ENCODE results near the gene DTNB.
"Not testable (repeated sequence)": the region's sequence is repeated elsewhere in the genome, so short reads cannot be mapped to it uniquely, and the experiment has no call there.

The DTNB gene

DNA sequence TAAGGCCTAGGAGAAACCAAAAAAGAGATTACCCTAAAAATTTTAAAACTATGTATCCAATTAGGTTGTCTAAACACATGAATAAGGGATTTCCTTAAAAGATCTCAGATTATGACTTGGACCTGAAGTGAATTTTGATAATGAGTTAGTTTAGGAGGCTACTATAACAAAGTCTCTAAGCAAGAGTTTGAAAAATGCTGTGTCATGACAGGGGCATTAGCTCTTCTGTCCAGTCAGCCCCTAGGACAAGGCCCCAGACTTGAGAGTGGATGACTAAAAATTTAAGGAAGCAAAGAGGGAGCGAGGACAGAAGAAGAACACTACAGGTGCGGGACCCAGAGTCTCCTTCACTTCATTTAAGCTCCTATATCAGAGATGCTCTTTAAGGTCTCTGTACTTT lies 135.9 kb downstream of the DTNB start:
- TF ChIP-seq, protein P1, sequence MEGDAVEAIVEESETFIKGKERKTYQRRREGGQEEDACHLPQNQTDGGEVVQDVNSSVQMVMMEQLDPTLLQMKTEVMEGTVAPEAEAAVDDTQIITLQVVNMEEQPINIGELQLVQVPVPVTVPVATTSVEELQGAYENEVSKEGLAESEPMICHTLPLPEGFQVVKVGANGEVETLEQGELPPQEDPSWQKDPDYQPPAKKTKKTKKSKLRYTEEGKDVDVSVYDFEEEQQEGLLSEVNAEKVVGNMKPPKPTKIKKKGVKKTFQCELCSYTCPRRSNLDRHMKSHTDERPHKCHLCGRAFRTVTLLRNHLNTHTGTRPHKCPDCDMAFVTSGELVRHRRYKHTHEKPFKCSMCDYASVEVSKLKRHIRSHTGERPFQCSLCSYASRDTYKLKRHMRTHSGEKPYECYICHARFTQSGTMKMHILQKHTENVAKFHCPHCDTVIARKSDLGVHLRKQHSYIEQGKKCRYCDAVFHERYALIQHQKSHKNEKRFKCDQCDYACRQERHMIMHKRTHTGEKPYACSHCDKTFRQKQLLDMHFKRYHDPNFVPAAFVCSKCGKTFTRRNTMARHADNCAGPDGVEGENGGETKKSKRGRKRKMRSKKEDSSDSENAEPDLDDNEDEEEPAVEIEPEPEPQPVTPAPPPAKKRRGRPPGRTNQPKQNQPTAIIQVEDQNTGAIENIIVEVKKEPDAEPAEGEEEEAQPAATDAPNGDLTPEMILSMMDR (IDR thresholded peaks at IDR 0.05; ENCODE audit: low read depth, low read length): no peak
- no peak for DNase-seq (ENCODE audit: extremely low read depth, low read depth)

DNA sequence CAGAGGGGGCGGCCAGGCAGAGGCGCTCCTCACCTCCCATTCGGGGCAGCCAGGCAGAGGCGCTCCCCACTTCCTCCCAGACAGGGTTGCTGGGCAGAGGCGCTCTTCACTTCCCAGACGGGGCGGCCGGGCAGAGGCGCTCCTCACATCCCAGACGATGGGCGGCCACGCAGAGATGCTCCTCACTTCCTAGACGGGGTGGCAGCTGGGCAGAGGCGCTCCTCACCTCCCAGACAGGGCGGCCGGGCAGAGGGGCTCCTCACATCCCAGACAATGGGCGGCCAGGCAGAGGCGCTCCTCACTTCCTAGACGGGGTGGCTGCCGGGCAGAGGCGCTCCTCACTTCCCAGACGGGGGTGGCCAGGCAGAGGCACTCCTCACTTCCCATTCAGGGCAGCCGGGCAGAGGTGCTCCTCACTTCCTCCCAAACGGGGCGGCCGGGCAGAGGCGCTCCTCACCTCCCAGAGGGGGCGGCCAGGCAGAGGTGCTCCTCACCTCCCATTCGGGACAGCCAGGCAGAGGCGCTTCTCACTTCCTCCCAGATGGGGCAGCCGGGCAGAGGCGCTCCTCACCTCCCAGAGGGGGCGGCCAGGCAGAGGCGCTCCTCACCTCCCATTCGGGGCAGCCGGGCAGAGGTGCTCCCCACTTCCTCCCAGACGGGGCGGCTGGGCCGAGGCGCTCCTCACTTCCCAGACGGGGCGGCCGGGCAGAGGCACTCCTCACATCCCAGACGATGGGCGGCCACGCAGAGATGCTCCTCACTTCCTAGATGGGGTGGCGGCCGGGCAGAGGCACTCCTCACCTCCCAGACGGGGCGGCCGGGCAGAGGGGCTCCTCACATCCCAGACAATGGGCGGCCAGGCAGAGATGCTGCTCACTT lies 137.7 kb downstream of the DTNB start:
- not testable (repeated sequence) for DNase-seq (ENCODE audit: extremely low read depth, low read depth)

DNA sequence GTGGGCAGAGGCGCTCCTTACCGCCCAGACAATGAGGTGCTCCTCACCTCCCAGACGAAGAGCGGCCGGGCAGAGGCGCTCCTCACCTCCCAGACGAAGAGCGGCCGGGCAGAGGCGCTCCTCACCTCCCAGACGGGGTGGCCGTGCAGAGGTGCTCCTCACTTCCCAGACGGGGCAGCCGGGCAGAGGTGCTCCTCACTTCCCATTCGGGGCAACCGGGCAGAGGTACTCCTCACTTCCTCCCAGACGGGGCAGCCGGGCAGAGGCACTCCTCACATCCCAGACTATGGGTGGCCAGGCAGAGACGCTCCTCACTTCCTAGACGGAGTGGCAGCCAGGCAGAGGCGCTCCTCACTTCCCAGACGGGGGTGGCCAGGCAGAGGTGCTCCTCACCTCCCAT lies 138.4 kb downstream of the DTNB start:
- DNase-seq (ENCODE audit: extremely low read depth, low read depth): not testable (repeated sequence)

DNA sequence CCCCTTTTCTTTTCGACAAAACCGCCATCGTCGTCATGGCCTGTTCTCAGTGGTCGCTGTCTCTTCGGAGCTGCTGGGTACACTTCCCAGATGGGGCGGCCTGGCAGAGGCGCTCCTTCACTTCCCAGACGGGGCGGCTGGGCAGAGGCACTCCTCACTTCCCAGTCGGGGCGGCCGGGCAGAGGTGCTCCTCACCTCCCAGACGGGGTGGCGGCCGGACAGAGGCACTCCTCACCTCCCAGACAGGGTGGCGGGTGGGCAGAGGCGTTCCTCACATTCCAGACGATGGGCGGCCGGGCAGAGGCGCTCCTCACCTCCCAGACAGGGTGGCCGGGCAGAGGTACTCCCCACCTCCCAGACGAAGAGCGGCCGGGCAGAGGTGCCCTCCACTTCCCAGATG lies 138.9 kb downstream of the DTNB start:
- DNase-seq (ENCODE audit: extremely low read depth, low read depth): no peak
- TF ChIP-seq, protein P1 (IDR thresholded peaks at IDR 0.05; ENCODE audit: low read depth, low read length): no peak

DNA sequence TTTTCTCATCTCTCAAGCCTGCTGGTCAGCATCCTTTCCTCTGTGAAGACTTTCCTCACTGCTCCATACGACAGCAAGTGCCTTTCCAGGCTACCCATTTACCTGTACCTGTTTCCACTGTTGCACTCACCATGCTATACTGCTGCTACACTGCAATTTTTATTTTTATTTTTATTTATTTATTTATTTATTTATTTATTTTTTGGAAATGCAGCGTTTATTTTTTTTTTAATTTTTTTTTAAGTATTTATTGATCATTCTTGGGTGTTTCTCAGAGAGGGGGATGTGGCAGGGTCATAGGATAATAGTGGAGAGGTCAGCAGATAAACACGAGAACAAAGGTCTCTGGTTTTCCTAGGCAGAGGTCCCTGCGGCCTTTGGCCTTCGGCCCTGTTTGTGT lies 139.6 kb downstream of the DTNB start:
- DNase-seq (ENCODE audit: extremely low read depth, low read depth): not testable (repeated sequence)

DNA sequence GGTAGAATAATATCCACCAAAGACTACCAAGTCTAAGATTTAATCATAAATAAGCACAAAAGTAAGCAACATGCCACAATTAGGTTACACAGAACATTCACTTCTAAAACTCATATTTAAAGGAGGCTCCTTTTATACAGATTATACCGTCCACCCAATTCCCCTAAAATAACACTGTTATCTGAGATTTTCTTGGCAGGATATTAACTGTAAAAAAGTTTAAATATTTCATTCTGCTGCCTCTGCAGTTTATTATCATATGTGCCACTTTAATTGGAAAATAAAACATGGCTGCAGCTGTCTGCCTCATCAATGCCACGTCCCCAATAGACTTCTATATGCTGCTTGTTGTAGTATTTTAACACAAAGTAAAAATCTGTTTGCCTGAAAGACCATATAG lies 140.9 kb downstream of the DTNB start:
- no peak for DNase-seq (ENCODE audit: extremely low read depth, low read depth)
- TF ChIP-seq, protein P1 (IDR thresholded peaks at IDR 0.05; ENCODE audit: low read depth, low read length): no peak

DNA sequence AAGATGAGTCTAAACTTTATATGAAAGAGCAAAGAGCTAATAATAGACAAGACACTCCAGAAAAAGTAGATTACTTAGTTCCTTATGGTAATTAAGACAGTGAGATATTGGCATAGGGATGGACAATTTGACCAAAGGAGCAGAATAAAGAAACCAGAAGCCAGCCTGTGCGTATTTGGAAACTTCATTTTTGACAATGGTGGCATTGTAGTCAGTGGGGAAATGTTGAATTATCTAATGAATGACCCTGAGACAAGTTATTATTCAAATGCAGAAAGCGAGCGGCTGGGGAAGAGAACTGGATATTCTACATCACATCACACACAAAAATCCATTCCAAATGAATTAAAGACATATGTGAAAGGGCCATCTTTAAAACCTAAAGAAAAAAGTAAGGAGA lies 144.3 kb downstream of the DTNB start:
- TF ChIP-seq, protein P1 (IDR thresholded peaks at IDR 0.05; ENCODE audit: low read depth, low read length): no peak
- DNase-seq (ENCODE audit: extremely low read depth, low read depth): no peak

DNA sequence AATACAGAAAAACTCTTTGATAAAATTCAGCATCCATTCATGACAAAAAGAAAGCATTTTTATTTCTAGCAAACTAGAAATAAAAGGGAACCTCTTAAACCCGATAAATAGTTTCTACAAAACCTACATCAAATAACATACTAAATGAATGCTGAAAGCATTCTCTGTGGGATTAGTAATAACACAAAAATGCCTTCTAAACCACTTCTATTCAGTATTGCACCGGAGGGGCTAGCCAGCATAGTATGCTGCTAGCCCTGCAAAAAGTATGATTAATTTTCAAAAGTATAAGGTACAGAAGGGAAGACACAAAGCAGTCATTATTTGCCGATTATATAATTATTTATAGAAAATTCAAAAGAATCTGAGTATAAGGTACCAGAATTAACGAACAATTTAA lies 145.2 kb downstream of the DTNB start:
- no peak for DNase-seq (ENCODE audit: extremely low read depth, low read depth)
- TF ChIP-seq, protein P1 (IDR thresholded peaks at IDR 0.05; ENCODE audit: low read depth, low read length): no peak

DNA sequence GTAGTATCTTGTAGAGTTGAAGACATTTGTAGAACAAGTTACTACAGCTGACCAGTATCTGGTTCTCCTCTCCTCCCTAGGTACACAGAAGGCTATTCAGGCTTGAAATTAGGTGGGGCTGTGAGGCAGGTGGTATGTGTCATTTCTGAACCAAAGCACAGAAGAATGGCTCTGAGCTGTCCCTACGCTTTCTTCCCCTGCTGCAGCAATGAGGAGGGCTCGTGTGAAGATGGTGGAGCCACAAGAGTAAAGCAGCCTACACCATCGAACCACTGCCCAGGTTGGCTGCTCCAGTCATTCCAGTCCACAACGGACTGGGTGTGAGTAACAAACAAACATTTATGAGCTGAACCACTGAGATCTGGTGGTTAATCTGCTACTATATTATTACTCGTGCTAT lies 148.9 kb downstream of the DTNB start:
- TF ChIP-seq, protein P1 (IDR thresholded peaks at IDR 0.05; ENCODE audit: low read depth, low read length): no peak
- no peak for DNase-seq (ENCODE audit: extremely low read depth, low read depth)
